HL-60 (cell line): ENCODE measurements around the gene EXOSC3.
A peak's percentile ranks its signal among the peaks of the same experiment; 100 is the strongest.
"Not testable (repeated sequence)": the region's sequence is repeated elsewhere in the genome, so short reads cannot be mapped to it uniquely, and the experiment has no call there.

Experiments
- DNase-seq, 2 experiments: peaks; one replicate each; pipeline ENCODE4 v3.0.0-alpha.2; 2010 to 2020; ENCODE audit warnings: low read depth in 1 of 2, low spot score in 1 of 2
- H3K27ac ChIP-seq: fragments of 250-450 bp; sonication (Bioruptor Pico); replicated peaks from 2 replicates; pipeline ENCODE4 v1.5.1; 2020; ENCODE audit warnings: mild to moderate bottlenecking, moderate library complexity
- H3K27me3 ChIP-seq: fragments of 250-450 bp; sonication (Bioruptor Pico); 2 replicates; pipeline ENCODE4 v1.5.1; 2021; ENCODE audit warnings: mild to moderate bottlenecking, moderate library complexity; ENCODE audit not compliant: insufficient read depth, poor library complexity, severe bottlenecking
- H3K4me3 ChIP-seq: replicated peaks from 2 replicates; pipeline ENCODE4 v1.5.1; 2011; ENCODE audit warnings: mild to moderate bottlenecking, control low read depth, low read length; ENCODE audit not compliant: insufficient read depth
- CTCF ChIP-seq: IDR thresholded peaks from one replicate; pipeline ENCODE4 v1.5.1; 2011; ENCODE audit warnings: low read length, control low read depth, inconsistent platforms; ENCODE audit not compliant: insufficient read depth
- GABPA ChIP-seq: IDR thresholded peaks from 2 replicates; pipeline ENCODE4 v1.6.1; 2012; ENCODE audit warnings: low read depth
- POLR2AphosphoS5 ChIP-seq: IDR thresholded peaks from 2 replicates; pipeline ENCODE4 v1.6.1; 2012; ENCODE audit warnings: low read depth
- SPI1 ChIP-seq: IDR thresholded peaks from 2 replicates; pipeline ENCODE4 v1.6.1; 2012; ENCODE audit warnings: low read depth, mild to moderate bottlenecking, borderline replicate concordance
- TF ChIP-seq, protein P1 (sequence below): IDR thresholded peaks from 2 replicates; pipeline ENCODE4 v1.6.1; 2012; ENCODE audit warnings: low read depth; ENCODE audit not compliant: insufficient replicate concordance

The EXOSC3 gene

GRCh38 chr9:37818849-37819248 lies 34.0 kb upstream of the EXOSC3 start:
- DNase-seq = no peak
- H3K4me3 ChIP-seq = no peak overlapping the region
- no peak overlapping the region for H3K27ac ChIP-seq
- TF ChIP-seq SPI1 (no peak), CTCF (no peak), POLR2AphosphoS5 (no peak), GABPA (no peak)
- TF ChIP-seq, protein P1, sequence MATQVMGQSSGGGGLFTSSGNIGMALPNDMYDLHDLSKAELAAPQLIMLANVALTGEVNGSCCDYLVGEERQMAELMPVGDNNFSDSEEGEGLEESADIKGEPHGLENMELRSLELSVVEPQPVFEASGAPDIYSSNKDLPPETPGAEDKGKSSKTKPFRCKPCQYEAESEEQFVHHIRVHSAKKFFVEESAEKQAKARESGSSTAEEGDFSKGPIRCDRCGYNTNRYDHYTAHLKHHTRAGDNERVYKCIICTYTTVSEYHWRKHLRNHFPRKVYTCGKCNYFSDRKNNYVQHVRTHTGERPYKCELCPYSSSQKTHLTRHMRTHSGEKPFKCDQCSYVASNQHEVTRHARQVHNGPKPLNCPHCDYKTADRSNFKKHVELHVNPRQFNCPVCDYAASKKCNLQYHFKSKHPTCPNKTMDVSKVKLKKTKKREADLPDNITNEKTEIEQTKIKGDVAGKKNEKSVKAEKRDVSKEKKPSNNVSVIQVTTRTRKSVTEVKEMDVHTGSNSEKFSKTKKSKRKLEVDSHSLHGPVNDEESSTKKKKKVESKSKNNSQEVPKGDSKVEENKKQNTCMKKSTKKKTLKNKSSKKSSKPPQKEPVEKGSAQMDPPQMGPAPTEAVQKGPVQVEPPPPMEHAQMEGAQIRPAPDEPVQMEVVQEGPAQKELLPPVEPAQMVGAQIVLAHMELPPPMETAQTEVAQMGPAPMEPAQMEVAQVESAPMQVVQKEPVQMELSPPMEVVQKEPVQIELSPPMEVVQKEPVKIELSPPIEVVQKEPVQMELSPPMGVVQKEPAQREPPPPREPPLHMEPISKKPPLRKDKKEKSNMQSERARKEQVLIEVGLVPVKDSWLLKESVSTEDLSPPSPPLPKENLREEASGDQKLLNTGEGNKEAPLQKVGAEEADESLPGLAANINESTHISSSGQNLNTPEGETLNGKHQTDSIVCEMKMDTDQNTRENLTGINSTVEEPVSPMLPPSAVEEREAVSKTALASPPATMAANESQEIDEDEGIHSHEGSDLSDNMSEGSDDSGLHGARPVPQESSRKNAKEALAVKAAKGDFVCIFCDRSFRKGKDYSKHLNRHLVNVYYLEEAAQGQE = no peak
- no peaks in the 10 kb centered on the region for H3K27me3 ChIP-seq

DNA sequence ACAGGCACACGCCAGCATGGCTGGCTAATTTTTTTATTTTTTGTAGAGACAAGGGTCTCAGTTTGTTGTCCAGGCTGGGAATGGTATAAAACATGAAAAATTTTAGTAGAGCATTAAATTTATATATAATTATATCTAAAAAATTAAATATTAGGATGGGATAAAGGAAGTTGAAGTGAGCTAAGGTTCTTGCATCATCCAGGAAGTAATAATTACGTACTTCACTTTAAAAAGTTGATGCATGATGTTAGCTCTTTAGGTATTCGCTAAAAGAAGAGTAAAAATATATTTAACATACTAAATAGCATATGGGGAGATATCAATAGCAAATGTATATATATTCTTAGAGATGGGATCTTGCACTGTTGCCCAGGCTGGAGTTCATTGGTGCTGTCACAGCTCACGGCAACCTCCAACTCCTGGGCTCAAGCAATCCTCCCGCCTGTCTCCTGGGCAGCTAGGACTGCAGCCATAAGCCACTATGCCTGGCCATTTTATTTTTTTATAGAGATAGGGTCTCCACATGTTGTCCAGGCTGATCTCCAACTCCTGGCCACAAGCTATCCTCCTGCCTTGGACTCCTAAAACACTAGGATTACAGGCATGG lies 28.0 kb upstream of the EXOSC3 start:
- H3K4me3 ChIP-seq = no peak overlapping the region
- H3K27ac ChIP-seq = peak overlapping the region; percentile 45
- DNase-seq = no peak
- TF ChIP-seq POLR2AphosphoS5 (no peak), SPI1 (no peak), GABPA (no peak), CTCF (no peak)
- TF ChIP-seq, protein P1 = no peak
- no peaks in the 10 kb centered on the region for H3K27me3 ChIP-seq

DNA sequence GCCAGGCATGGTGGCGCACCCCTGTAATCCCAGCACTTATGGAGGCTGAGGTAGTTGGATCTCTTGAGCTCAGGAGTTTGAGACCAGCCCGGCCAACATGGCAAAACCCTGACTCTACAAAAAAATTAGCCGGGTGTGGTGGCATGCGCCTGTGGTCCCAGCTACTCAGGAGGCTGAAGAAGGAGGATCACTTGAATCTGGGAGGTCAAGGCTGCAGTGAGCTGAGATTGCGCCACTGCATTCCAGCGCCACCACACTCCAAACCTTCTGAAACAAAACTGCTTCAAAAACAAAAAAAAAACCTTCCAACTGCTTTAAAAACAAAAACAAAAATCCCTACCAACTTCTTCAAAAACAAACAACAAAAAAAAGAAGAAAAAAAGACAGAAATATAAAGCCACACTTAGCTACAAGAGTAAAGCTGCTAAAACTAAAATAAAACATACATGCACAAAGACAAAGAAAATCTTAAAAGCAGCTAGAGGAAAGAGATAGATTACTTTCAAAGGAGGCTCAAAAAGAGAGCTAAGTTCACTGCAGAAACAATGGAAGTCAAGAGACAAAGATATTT lies 27.1 kb upstream of the EXOSC3 start:
- Histone ChIP-seq H3K4me3 (no peak overlapping the region), H3K27me3 (no peaks in the 10 kb centered on the region), H3K27ac (peak overlapping the region; percentile 45)
- no peak for DNase-seq
- TF ChIP-seq, protein P1 = no peak
- TF ChIP-seq SPI1 = no peak
- no peak for TF ChIP-seq POLR2AphosphoS5
- no peak for TF ChIP-seq CTCF
- no peak for TF ChIP-seq GABPA

DNA sequence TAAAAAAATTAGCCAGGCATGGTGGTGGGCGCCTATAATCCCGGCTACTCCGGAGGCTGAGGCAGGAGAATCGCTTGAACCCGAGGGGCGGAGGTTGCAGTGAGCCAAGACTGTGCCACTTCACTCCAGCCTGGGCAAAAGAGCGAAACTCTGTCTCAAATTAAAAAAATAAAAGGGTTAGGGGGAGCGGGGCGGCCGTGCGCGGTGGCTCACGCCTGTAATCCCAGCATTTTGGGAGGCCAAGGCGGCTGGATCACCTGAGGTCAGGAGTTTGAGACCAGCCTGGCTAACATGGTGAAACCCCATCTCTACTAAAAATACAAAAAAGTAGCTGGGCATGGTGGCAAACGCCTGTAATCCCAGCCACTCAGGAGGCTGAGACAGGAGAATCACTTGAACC lies 24.8 kb upstream of the EXOSC3 start:
- not testable (repeated sequence) for DNase-seq, H3K27me3 ChIP-seq, H3K27ac ChIP-seq, H3K4me3 ChIP-seq
